GM19240 (cell line): ENCODE results near the gene TAS2R4.
"Not testable (repeated sequence)": the region's sequence is repeated elsewhere in the genome, so short reads cannot be mapped to it uniquely, and the experiment has no call there.

Source experiments
- DNase-seq: peaks from one replicate; pipeline ENCODE4 v3.0.0; 2011; ENCODE audit warnings: low spot score; ENCODE audit not compliant: insufficient read length

Gene TAS2R4

GRCh38 chr7:141822432-141822831 is 46.0 kb downstream of the TAS2R4 start:
- DNase-seq: not testable (repeated sequence)
